Keratinocyte (primary cell): ENCODE measurements around the gene SBK2. TPM values are rescaled to one million over a fixed set of nuclear protein-coding genes. Genes with fewer than 3 reads are reported as not detected.

ENCODE experiments used
- DNase-seq: peaks from one replicate; pipeline ENCODE4 v3.0.0-alpha.2; 2011; ENCODE audit warnings: low read depth, missing footprints, low spot score
- FAIRE-seq: peaks from 2 replicates; lab custom pipeline; 2011; peaks lifted over from hg19 to GRCh38; lab: Jason Lieb, UNC
- H2AFZ ChIP-seq: 2 replicates; pipeline ENCODE4 v1.6.0; 2012; ENCODE audit warnings: low read length, control low read depth, inconsistent platforms; ENCODE audit not compliant: control insufficient read depth
- H3K27ac ChIP-seq: 2 replicates; pipeline ENCODE4 v1.5.1; 2011; ENCODE audit warnings: low read length; ENCODE audit not compliant: control insufficient read depth, insufficient read depth
- H3K27me3 ChIP-seq: 3 replicates; pipeline ENCODE4 v1.6.0; 2011; ENCODE audit warnings: low read length; ENCODE audit not compliant: control insufficient read depth, insufficient read depth; ENCODE audit errors: extremely low read depth
- H3K36me3 ChIP-seq, 2 experiments: 2 replicates in 1 of 2; 3 replicates in 1 of 2; pipeline ENCODE4 v1.5.1; 2011; ENCODE audit warnings: low read length in 2 of 2, mild to moderate bottlenecking in 1 of 2; ENCODE audit not compliant: control insufficient read depth in 2 of 2, insufficient read depth in 2 of 2; ENCODE audit errors: extremely low read depth in 1 of 2
- H3K4me1 ChIP-seq: 3 replicates; pipeline ENCODE4 v1.5.1; 2011; ENCODE audit warnings: low read length; ENCODE audit not compliant: control insufficient read depth, insufficient read depth; ENCODE audit errors: extremely low read depth
- H3K4me2 ChIP-seq: 3 replicates; pipeline ENCODE4 v1.6.0; 2011; ENCODE audit warnings: low read depth, low read length; ENCODE audit not compliant: control insufficient read depth, insufficient read depth; ENCODE audit errors: extremely low read depth
- H3K4me3 ChIP-seq, 3 experiments: fragments of 200-600 bp in 1 of 3; sonication (generic) in 1 of 3; 2 replicates in 2 of 3; 3 replicates in 1 of 3; pipeline ENCODE4 v1.5.1; 2011 to 2016; ENCODE audit warnings: low read length in 3 of 3, mild to moderate bottlenecking in 3 of 3, control low read depth in 2 of 3, inconsistent platforms in 1 of 3, low read depth in 1 of 3, mixed read lengths in 1 of 3, mixed run types in 1 of 3, moderate library complexity in 1 of 3; ENCODE audit not compliant: control insufficient read depth in 2 of 3, insufficient read depth in 2 of 3; ENCODE audit errors: extremely low read depth in 1 of 3
- H3K79me2 ChIP-seq: 2 replicates; pipeline ENCODE4 v1.6.0; 2012; ENCODE audit warnings: low read length; ENCODE audit not compliant: control insufficient read depth, insufficient read depth
- H3K9ac ChIP-seq: 3 replicates; pipeline ENCODE4 v1.6.0; 2011; ENCODE audit warnings: low read length; ENCODE audit not compliant: control insufficient read depth, insufficient read depth; ENCODE audit errors: extremely low read depth
- H3K9me1 ChIP-seq: 3 replicates; pipeline ENCODE4 v1.6.0; 2011; ENCODE audit warnings: low read length; ENCODE audit not compliant: control insufficient read depth, insufficient read depth; ENCODE audit errors: extremely low read depth
- H3K9me3 ChIP-seq: 2 replicates; pipeline ENCODE4 v1.5.1; 2012; ENCODE audit warnings: low read depth, low read length; ENCODE audit not compliant: control insufficient read depth
- H4K20me1 ChIP-seq: 3 replicates; pipeline ENCODE4 v1.6.0; 2011; ENCODE audit warnings: low read length; ENCODE audit not compliant: control insufficient read depth, insufficient read depth; ENCODE audit errors: extremely low read depth
- CTCF ChIP-seq, 3 experiments: IDR thresholded peaks in 1 of 3; conservative IDR thresholded peaks in 1 of 3; optimal IDR thresholded peaks in 1 of 3; 2 replicates in 2 of 3; 3 replicates in 1 of 3; pipeline versions ENCODE3 to v1.5.1; 2011; ENCODE audit warnings: low read length in 3 of 3, mild to moderate bottlenecking in 3 of 3, moderate library complexity in 2 of 3, control low read depth in 1 of 3, inconsistent platforms in 1 of 3; ENCODE audit not compliant: insufficient read depth in 2 of 3; ENCODE audit errors: extremely low read depth in 1 of 3
- EZH2 ChIP-seq: IDR thresholded peaks from one replicate; pipeline ENCODE4 v1.6.1; 2012; ENCODE audit warnings: inconsistent platforms, mild to moderate bottlenecking, low read length, moderate library complexity
- dilution Hi-C: fragments of 300-500 bp; cut with MboI; formaldehyde crosslinking; loops from one replicate; pipeline ENCODE4 v1.7.0; 2020; ENCODE audit warnings: low sequenced_read_pairs; ENCODE audit not compliant: extremely low pct_ligation_motif_present
- polyA plus RNA-seq, 5 experiments: library from polyadenylated mRNA; depleted of rRNA in 3 of 5; stranded (reverse) in 3 of 5; stranded (forward) in 1 of 5; unstranded in 1 of 5; fragments of >200 nt; gene quantifications; 1 replicate in 1 of 5; 2 replicates in 3 of 5; 3 replicates in 1 of 5; pipeline versions ENCODE4 v1.2.1 to v1.2.3, GENCODE V29; 2011 to 2012; ENCODE audit warnings: missing spikeins in 2 of 5, low read depth in 1 of 5, low replicate concordance in 1 of 5

The SBK2 gene
- polyA plus RNA-seq, 1 donor (not counting 4 experiments of a cell fraction or from before 2014, with no cell fraction given), result not detected

GRCh38 chr19:55567708-55568328, 30.9 kb upstream of the SBK2 start:
- Histone ChIP-seq H3K79me2 (no peaks in the 10 kb centered on the region), H3K9me1 (no peaks in the 10 kb centered on the region), H3K4me2 (no peak overlapping the region), H3K9ac (no peak overlapping the region), H4K20me1 (no peaks in the 10 kb centered on the region), H3K4me1 (no peaks in the 10 kb centered on the region), H3K27ac (no peak overlapping the region), H3K36me3 (no peaks in the 10 kb centered on the region), H3K27me3 (peaks cover 14% of the 10 kb centered on the region), H3K4me3 (no peak overlapping the region), H2AFZ (no peak overlapping the region), H3K9me3 (no peaks in the 10 kb centered on the region)
- TF ChIP-seq CTCF (optimal IDR thresholded peaks at IDR 0.05 in 1 of 3, IDR thresholded peaks at IDR 0.05 in 1 of 3, conservative IDR thresholded peaks at IDR 0.05 in 1 of 3; ENCODE audit: extremely low read depth in 1 of 3, insufficient read depth in 2 of 3, low read length in 3 of 3) (no peak), EZH2 (no peak)
- DNase-seq, result no peak
- FAIRE-seq, result no peak
- dilution Hi-C loops, result no loop called here

GRCh38 chr19:55566823-55567222, 29.9 kb upstream of the SBK2 start:
- no peaks in the 10 kb centered on the region for H3K4me1 ChIP-seq
- H3K36me3 ChIP-seq, result no peaks in the 10 kb centered on the region
- no peaks in the 10 kb centered on the region for H4K20me1 ChIP-seq
- dilution Hi-C loops, result no loop called here
- no peak for DNase-seq
- no peak overlapping the region for H3K4me2 ChIP-seq
- no peak overlapping the region for H2AFZ ChIP-seq
- H3K79me2 ChIP-seq, result no peaks in the 10 kb centered on the region
- H3K9me1 ChIP-seq, result no peaks in the 10 kb centered on the region
- no peaks in the 10 kb centered on the region for H3K9me3 ChIP-seq
- H3K27ac ChIP-seq, result no peak overlapping the region
- H3K9ac ChIP-seq, result no peak overlapping the region
- TF ChIP-seq CTCF (optimal IDR thresholded peaks at IDR 0.05 in 1 of 3, IDR thresholded peaks at IDR 0.05 in 1 of 3, conservative IDR thresholded peaks at IDR 0.05 in 1 of 3; ENCODE audit: extremely low read depth in 1 of 3, insufficient read depth in 2 of 3, low read length in 3 of 3), result no peak
- TF ChIP-seq EZH2, result no peak
- no peak for FAIRE-seq
- H3K4me3 ChIP-seq, result no peak overlapping the region
- peaks cover 14% of the 10 kb centered on the region for H3K27me3 ChIP-seq
